Activated CD8-positive, alpha-beta T cell treated with anti-CD3 and anti-CD28 coated beads, Interleukin-2, amount 10 ng/mL, durations not matched to agents 7 days and 5 days (primary cell): ENCODE results near the gene FOLR1. TPM values are rescaled to one million over a fixed set of nuclear protein-coding genes. Genes with fewer than 3 reads are reported as not detected.
"Not testable (repeated sequence)": the region's sequence is repeated elsewhere in the genome, so short reads cannot be mapped to it uniquely, and the experiment has no call there.

ENCODE experiments used
- ATAC-seq: fragments of 150-1000 bp; cut with Tn5 transposase; one replicate; pipeline ENCODE4 v1.10.0; 2021; ENCODE audit warnings: moderate library complexity
- CTCF ChIA-PET: fragments of 350-600 bp; sonication (Branson Sonifier 250); formaldehyde crosslinking; loops from one replicate; lab custom pipeline; 2021; ENCODE audit warnings: antibody characterized with exemption; lab: Charles Lee
- POLR2A ChIA-PET: fragments of 350-600 bp; sonication (Branson Sonifier 250); formaldehyde crosslinking; loops from one replicate; lab custom pipeline; 2021; ENCODE audit warnings: antibody characterized with exemption; lab: Charles Lee
- DNase-seq: peaks from one replicate; pipeline ENCODE4 v3.0.0-alpha.2; 2020
- H3K27ac Mint-ChIP-seq: one replicate; pipeline ENCODE4 v1.8.0; 2021; ENCODE audit warnings: mild to moderate bottlenecking, mixed read lengths
- H3K27me3 Mint-ChIP-seq: one replicate; pipeline ENCODE4 v1.8.0; 2021; ENCODE audit warnings: low read depth, mixed read lengths
- H3K36me3 Mint-ChIP-seq: one replicate; pipeline ENCODE4 v1.8.0; 2021; ENCODE audit warnings: low read depth, mixed read lengths
- H3K4me1 Mint-ChIP-seq: one replicate; pipeline ENCODE4 v1.8.0; 2021; ENCODE audit warnings: low read depth, mixed read lengths
- H3K4me3 Mint-ChIP-seq: one replicate; pipeline ENCODE4 v1.8.0; 2021; ENCODE audit warnings: mild to moderate bottlenecking, mixed read lengths
- H3K9me3 Mint-ChIP-seq: one replicate; pipeline ENCODE4 v1.8.0; 2022; ENCODE audit warnings: mixed read lengths; ENCODE audit not compliant: insufficient read depth
- total RNA-seq, 2 experiments: library from RNA; stranded (reverse); gene quantifications; one replicate each; pipeline ENCODE4 v1.2.3, GENCODE V29; 2021

Gene FOLR1
- total RNA-seq, 2 experiments from 2014 or later, result not detected

DNA sequence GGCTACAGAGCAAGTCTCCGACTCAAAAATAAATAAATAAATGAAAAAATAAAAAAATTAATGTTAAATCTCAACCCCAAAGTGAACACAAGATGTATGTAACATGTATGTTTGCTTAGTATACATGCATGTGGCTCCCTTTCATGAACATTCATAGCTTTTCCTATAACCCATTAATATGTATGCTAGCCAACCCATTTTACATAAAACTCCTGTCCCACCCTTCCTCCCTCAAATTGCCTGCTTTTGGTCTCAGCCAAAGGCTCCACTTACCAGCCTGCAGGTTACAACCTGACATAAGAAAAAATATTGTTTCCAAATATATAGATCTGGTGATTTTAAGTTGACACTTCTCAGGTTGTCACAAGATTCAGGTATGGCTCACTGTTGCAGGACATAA lies 3.7 kb upstream of the FOLR1 start:
- Mint-ChIP-seq H3K36me3 (no peaks in the 10 kb centered on the region), H3K4me3 (no peak overlapping the region), H3K9me3 (no peaks in the 10 kb centered on the region), H3K4me1 (peaks cover 2% of the 10 kb centered on the region), H3K27me3 (peaks cover 4% of the 10 kb centered on the region), H3K27ac (no peak overlapping the region)
- no peak for DNase-seq
- CTCF ChIA-PET, result interaction anchor here (0.7 to 1.0 kb wide), 2 partner anchors 45 to 243 kb away, joined by 3 read pairs; no protein-coding TSS in a partner anchor
- ATAC-seq, result no peak
- POLR2A ChIA-PET, result no interaction called here

DNA sequence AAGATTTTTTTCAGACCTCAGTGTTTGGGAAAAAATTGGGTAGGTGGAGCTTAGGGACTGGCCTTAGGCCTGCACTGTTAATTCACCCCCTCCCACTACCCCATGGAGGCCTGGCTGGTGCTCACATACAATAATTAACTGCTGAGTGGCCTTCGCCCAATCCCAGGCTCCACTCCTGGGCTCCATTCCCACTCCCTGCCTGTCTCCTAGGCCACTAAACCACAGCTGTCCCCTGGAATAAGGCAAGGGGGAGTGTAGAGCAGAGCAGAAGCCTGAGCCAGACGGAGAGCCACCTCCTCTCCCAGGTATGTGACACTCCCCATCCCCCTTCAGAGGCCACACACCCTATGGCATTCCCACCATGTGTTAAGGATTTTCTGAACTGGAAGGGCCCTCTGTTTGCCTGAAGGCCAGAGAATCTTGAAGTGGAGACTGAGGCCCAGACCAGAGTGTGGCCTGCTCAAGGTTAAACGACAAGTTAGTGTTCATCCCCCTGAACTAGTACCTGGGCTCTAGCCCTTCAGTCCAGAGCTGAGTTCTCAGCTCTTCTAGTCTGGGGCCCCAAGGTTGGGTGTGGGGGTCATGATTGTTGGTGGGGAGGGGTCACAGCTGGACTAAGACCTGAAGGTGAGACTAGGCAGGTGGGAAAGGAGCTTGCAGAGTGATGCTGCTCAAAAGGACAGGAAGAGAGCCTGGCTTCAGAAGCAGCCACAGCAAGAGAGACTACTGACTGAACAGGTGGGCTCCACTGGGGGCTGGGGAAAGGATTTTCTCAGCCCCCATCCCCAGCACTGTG lies 2.3 kb upstream of the FOLR1 start:
- ChIA-PET CTCF (interaction anchor here (1.0 to 1.4 kb wide), 2 partner anchors 46 to 242 kb away, joined by 3 read pairs; no protein-coding TSS in a partner anchor), POLR2A (no interaction called here)
- Mint-ChIP-seq H3K27ac (no peak overlapping the region), H3K27me3 (no peaks in the 10 kb centered on the region), H3K4me1 (no peaks in the 10 kb centered on the region), H3K4me3 (no peak overlapping the region), H3K9me3 (no peaks in the 10 kb centered on the region), H3K36me3 (no peaks in the 10 kb centered on the region)
- DNase-seq, result no peak
- no peak for ATAC-seq

DNA sequence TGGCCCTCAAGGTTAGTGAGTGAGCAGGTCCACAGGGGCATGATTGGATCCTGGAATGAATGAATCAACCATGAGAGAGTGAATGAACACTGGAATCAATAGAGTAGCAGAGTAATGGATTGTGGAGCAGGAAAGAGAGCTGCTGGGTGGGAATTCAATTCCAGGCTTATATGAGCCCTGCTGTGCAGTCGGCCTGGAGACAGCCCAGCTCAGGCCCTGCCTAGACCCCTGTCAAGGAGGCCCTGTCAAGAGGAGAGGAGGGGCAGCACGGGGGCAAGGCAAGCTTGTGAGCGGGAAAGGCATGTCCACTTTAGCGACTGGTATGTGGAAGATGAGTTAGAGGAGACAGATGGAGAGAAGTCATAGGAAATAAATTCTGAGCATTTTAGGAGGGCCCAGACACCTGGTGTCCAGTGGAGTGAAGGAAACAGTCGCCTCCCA lies 1.3 kb upstream of the FOLR1 start:
- Mint-ChIP-seq H3K9me3 (no peaks in the 10 kb centered on the region), H3K27me3 (peaks cover 3% of the 10 kb centered on the region), H3K27ac (peak overlapping the region; percentile 21)

DNA sequence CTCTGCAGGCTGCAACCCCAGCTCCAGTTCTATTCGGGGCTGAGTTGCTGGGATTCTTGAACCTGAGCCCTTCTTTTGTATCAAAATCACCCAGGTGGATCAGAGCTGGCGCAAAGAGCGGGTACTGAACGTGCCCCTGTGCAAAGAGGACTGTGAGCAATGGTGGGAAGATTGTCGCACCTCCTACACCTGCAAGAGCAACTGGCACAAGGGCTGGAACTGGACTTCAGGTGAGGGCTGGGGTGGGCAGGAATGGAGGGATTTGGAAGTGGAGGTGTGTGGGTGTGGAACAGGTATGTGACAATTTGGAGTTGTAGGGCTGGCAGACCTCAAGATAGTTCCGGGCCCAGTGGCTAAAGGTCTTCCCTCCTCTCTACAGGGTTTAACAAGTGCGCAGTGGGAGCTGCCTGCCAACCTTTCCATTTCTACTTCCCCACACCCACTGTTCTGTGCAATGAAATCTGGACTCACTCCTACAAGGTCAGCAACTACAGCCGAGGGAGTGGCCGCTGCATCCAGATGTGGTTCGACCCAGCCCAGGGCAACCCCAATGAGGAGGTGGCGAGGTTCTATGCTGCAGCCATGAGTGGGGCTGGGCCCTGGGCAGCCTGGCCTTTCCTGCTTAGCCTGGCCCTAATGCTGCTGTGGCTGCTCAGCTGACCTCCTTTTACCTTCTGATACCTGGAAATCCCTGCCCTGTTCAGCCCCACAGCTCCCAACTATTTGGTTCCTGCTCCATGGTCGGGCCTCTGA lies 3.8 kb downstream of the FOLR1 start:
- Mint-ChIP-seq H3K4me3 (no peak overlapping the region), H3K4me1 (no peaks in the 10 kb centered on the region), H3K27me3 (peaks cover 3% of the 10 kb centered on the region), H3K27ac (no peak overlapping the region), H3K9me3 (no peaks in the 10 kb centered on the region), H3K36me3 (no peaks in the 10 kb centered on the region)
- DNase-seq (no peak), ATAC-seq (no peak)
- CTCF ChIA-PET, result interaction anchor here (1.7 kb wide), 1 partner anchor 52 kb away, joined by 5 read pairs; no protein-coding TSS in a partner anchor
- POLR2A ChIA-PET, result no interaction called here

More for the DNA sequence above, 1.3 kb upstream of the FOLR1 start:
- Mint-ChIP-seq H3K4me1 (no peaks in the 10 kb centered on the region), H3K4me3 (no peak overlapping the region), H3K36me3 (no peaks in the 10 kb centered on the region)
- ATAC-seq (no peak), DNase-seq (no peak)
- CTCF ChIA-PET, result interaction anchor here (1.4 kb wide), 1 partner anchor 47 kb away, joined by 3 read pairs; no protein-coding TSS in a partner anchor
- POLR2A ChIA-PET, result no interaction called here

DNA sequence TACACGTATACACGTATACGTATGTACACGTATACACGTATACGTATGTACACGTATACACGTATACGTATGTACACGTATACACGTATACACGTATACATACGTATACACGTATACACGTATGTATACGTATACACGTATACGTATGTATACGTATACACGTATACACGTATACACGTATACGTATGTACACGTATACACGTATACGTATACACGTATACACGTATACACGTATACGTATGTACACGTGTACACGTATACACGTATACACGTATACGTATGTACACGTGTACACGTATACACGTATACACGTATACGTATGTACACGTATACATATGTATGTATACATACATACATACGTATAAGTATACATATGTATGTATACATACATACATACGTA lies 9.5 kb downstream of the FOLR1 start:
- H3K4me3 Mint-ChIP-seq, H3K27ac Mint-ChIP-seq, H3K27me3 Mint-ChIP-seq, H3K36me3 Mint-ChIP-seq, CTCF ChIA-PET, H3K4me1 Mint-ChIP-seq, POLR2A ChIA-PET, ATAC-seq, H3K9me3 Mint-ChIP-seq, DNase-seq: not testable (repeated sequence)

DNA sequence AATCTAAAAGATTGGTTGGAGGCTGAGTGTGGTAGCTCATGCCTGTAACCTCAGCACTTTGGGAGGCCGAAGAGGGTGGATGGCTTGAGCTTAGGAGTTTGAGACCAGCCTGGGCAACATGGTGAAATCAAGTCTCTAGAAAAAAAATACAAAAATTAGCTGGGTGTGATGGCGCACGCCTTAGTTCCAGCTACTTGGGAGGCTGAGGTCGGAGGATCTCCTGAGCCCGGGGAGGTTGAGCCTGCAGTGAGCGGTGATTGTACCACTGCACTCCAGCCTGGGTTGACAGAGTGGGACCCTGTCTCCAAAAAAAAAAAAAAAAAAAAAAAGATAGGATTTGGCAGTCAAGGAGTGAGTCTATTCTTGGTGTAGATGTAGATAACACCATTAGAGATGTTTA lies 10.6 kb downstream of the FOLR1 start:
- POLR2A ChIA-PET, result no interaction called here
- H3K27me3 Mint-ChIP-seq, result peaks cover 6% of the 10 kb centered on the region
- H3K4me1 Mint-ChIP-seq, result peaks cover 4% of the 10 kb centered on the region
- H3K27ac Mint-ChIP-seq, result no peak overlapping the region
- no peaks in the 10 kb centered on the region for H3K36me3 Mint-ChIP-seq
- CTCF ChIA-PET, result no interaction called here
- ATAC-seq (no peak), DNase-seq (no peak)
- no peak overlapping the region for H3K4me3 Mint-ChIP-seq
- no peaks in the 10 kb centered on the region for H3K9me3 Mint-ChIP-seq

DNA sequence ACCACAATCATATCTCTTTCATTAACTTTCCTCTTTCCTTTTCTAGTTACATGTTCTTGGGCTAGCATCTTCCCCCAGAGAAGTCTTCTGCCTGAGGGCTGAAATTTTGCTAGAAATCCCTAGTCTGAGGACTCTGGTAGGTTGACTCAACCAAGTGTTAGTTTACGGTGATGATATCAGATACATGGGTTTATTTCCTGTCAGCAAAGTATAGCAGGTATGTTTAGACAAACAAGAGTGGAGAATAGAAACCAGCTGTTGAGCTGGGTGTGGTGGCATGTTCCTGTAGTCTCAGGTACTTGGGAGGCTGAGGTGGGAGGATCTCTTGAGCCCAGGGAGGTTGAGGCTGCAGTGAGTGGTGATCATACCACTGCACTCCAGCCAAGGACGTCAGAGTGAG lies 11.2 kb downstream of the FOLR1 start:
- DNase-seq, result no peak
- Mint-ChIP-seq H3K4me1 (peaks cover 4% of the 10 kb centered on the region), H3K27me3 (peaks cover 6% of the 10 kb centered on the region), H3K36me3 (no peaks in the 10 kb centered on the region), H3K27ac (no peak overlapping the region), H3K4me3 (no peak overlapping the region), H3K9me3 (no peaks in the 10 kb centered on the region)
- POLR2A ChIA-PET, result no interaction called here
- CTCF ChIA-PET, result no interaction called here
- no peak for ATAC-seq

DNA sequence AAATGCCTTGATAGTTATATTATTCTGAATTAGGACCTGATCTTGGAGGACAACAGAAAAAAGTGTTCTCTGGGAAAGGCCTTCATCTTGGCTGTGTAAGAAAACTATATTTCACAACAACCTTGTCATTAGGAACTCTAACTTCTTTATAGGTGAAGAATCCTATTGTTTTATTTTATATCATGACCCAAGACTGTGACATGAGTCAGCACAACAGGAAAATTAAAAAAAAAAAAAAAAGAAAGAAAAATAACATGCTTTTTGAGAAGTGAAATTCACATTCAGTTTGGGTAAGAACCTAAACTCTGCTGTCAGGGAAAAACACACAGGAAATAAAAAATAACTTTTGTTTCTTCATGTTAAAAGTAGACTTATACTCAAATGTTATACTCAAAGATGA lies 12.9 kb downstream of the FOLR1 start:
- no peak overlapping the region for H3K27ac Mint-ChIP-seq
- CTCF ChIA-PET, result no interaction called here
- H3K9me3 Mint-ChIP-seq, result peaks cover 8% of the 10 kb centered on the region
- H3K27me3 Mint-ChIP-seq, result peaks cover 19% of the 10 kb centered on the region
- POLR2A ChIA-PET, result no interaction called here
- H3K4me3 Mint-ChIP-seq, result no peak overlapping the region
- ATAC-seq (no peak), DNase-seq (no peak)
- H3K4me1 Mint-ChIP-seq, result peaks cover 4% of the 10 kb centered on the region
- H3K36me3 Mint-ChIP-seq, result no peaks in the 10 kb centered on the region

DNA sequence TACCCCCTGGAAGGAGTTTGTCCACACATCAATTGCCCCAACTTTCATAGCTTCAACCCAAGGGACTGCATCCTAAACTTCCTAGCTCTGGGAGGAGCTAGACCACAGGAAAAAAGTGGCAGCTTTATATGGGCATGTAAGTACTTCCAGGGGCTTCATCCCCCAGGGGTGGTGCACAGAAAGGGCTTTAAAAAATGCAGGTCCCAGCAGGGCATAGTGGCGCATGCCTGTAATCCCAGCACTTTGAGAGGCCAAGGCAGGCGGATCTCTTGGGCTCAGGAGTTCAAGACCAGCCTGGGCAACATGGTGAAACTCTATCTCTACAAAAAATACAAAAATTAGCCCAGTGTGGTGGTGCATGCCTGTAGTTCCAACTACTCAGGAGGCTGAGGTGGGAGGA lies 14.9 kb downstream of the FOLR1 start:
- H3K4me1 Mint-ChIP-seq, H3K4me3 Mint-ChIP-seq, DNase-seq, H3K36me3 Mint-ChIP-seq, CTCF ChIA-PET, ATAC-seq, H3K27ac Mint-ChIP-seq: not testable (repeated sequence)
- Mint-ChIP-seq H3K27me3 (peaks cover 26% of the 10 kb centered on the region), H3K9me3 (peaks cover 14% of the 10 kb centered on the region)
- POLR2A ChIA-PET, result interaction anchor here (0.6 kb wide), 1 partner anchor 145 kb away, joined by 3 read pairs; no protein-coding TSS in a partner anchor

DNA sequence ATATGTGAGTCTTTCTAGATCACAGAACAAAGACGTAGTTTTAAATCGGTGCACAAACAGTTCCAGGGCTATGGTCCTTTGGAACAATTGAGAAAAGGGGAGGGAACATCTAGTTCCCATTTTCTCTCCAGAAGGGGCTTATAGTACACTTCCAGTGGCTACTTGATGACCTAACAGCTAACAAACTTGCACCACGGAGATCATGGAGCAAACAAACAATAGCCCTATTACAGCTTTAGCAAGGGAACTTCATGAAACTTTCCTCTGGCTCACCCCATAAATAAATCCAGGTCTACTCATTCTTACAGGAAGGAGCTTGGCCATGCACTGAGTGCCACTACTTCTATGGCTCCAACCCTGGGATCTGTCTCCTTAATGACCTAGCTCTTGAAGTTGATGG lies 16.3 kb downstream of the FOLR1 start:
- no peak overlapping the region for H3K4me3 Mint-ChIP-seq
- ATAC-seq (no peak), DNase-seq (no peak)
- ChIA-PET POLR2A (no interaction called here), CTCF (interaction anchor here (0.7 to 1.6 kb wide), 3 partner anchors 24 to 223 kb away, joined by 3 to 4 read pairs (median 3); no protein-coding TSS in a partner anchor)
- H3K4me1 Mint-ChIP-seq, result no peaks in the 10 kb centered on the region
- H3K27me3 Mint-ChIP-seq, result peaks cover 31% of the 10 kb centered on the region
- peaks cover 14% of the 10 kb centered on the region for H3K9me3 Mint-ChIP-seq
- no peak overlapping the region for H3K27ac Mint-ChIP-seq
- H3K36me3 Mint-ChIP-seq, result no peaks in the 10 kb centered on the region

DNA sequence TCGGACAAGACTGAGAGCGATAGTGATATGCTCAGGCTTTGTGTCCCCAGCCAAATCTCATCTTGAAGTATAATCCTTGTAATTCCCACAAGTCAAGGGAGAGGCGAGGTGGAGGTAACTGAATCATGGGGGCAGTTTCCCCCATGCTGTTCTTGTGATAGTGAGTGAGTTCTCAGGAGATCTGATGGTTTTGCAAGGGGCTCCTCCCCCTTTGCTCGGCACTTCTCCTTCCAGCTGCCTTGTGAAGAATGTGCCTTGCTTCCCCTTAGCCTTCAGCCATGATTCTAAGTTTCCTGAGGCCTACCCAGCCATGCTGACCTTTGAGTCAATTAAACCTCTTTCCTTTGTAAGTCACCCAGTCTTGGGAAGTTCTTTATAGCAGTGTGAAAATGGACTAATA lies 17.2 kb downstream of the FOLR1 start:
- ATAC-seq (no peak), DNase-seq (no peak)
- CTCF ChIA-PET, result interaction anchor here (1.1 kb wide), 1 partner anchor 222 kb away, joined by 3 read pairs; no protein-coding TSS in a partner anchor
- peaks cover 32% of the 10 kb centered on the region for H3K27me3 Mint-ChIP-seq
- no peaks in the 10 kb centered on the region for H3K36me3 Mint-ChIP-seq
- POLR2A ChIA-PET, result no interaction called here
- H3K4me1 Mint-ChIP-seq, result no peaks in the 10 kb centered on the region
- no peak overlapping the region for H3K4me3 Mint-ChIP-seq
- no peak overlapping the region for H3K27ac Mint-ChIP-seq
- peaks cover 14% of the 10 kb centered on the region for H3K9me3 Mint-ChIP-seq

DNA sequence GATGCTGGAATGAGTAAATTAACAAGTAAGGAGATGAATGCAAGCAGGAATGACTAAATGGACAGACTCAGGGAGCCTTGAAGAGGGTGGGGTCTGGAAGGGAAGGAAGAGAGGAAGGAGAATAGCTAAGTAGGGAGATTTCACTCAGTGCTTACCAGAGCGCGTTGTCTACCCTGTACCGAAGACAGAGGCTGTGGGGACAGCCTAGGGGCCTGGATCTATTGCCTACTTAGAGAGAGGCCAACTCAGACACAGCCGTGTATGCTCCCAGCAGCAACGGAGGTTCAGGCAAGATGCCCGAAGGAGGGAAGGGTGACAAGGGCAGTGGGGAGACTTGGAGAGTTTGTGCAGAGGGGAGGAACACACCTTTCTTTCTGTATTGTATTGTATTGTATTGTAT lies 24.7 kb downstream of the FOLR1 start, which contains the start of gene FOLR2:
TSS of gene FOLR2 (plus strand) at position 157 of the 400 bp plus-strand sequence. CDS start 1,791 bp downstream, outside the sequence.
- CTCF ChIA-PET, result interaction anchor here (1.0 kb wide), 1 partner anchor 215 kb away, joined by 6 read pairs; no protein-coding TSS in a partner anchor
- ATAC-seq (no peak), DNase-seq (no peak)
- H3K27ac Mint-ChIP-seq, result no peak within 1 kb of the TSS
- POLR2A ChIA-PET, result no interaction called here
- H3K36me3 Mint-ChIP-seq, result no peaks in the 10 kb centered on the region
- H3K9me3 Mint-ChIP-seq, result no peaks in the 10 kb centered on the region
- H3K4me1 Mint-ChIP-seq, result peaks cover 19% of the 10 kb centered on the region
- no peak within 1 kb of the TSS for H3K4me3 Mint-ChIP-seq
- peaks cover 31% of the 10 kb centered on the region for H3K27me3 Mint-ChIP-seq
